ENCODE results near the gene PPP1R14D.

GRCh38 chr15:40793216-40793989, 35.1 kb downstream of the PPP1R14D start:
- TF ChIP-seq CTCF (IDR thresholded peaks at IDR 0.05) (no peak), ZFX (IDR thresholded peaks at IDR 0.05; ENCODE audit: borderline replicate concordance) (no peak)

Measured in 22Rv1 (cell line).